GM23248 (cell line): ENCODE measurements around the gene ZNF785. TPM values are rescaled to one million over a fixed set of nuclear protein-coding genes. Genes with fewer than 3 reads are reported as not detected.

Experiments
- DNase-seq: peaks from one replicate; pipeline ENCODE4 v3.0.0-alpha.2; 2015
- H2AFZ ChIP-seq: fragments of 200-600 bp; sonication (generic); 2 replicates; pipeline ENCODE4 v1.6.1; 2016; ENCODE audit warnings: antibody characterized with exemption
- H3F3A ChIP-seq: fragments of 200-600 bp; sonication (generic); 2 replicates; pipeline ENCODE4 v1.6.1; 2016; ENCODE audit warnings: mild to moderate bottlenecking, antibody characterized with exemption, mixed run types; ENCODE audit not compliant: insufficient read depth
- H3K27ac ChIP-seq: fragments of 200-600 bp; sonication (generic); 2 replicates; pipeline ENCODE4 v1.5.1; 2016; ENCODE audit warnings: mild to moderate bottlenecking
- H3K27me3 ChIP-seq: fragments of 200-600 bp; sonication (generic); replicated peaks from 2 replicates; pipeline ENCODE4 v1.6.1; 2016; ENCODE audit warnings: mild to moderate bottlenecking; ENCODE audit not compliant: insufficient read depth
- H3K36me3 ChIP-seq: fragments of 200-600 bp; sonication (generic); 2 replicates; pipeline ENCODE4 v1.6.1; 2016; ENCODE audit warnings: low read depth, mild to moderate bottlenecking
- H3K4me1 ChIP-seq: fragments of 200-600 bp; sonication (generic); 2 replicates; pipeline ENCODE4 v1.6.1; 2016; ENCODE audit warnings: mild to moderate bottlenecking; ENCODE audit not compliant: insufficient read depth
- H3K4me2 ChIP-seq: fragments of 200-600 bp; sonication (generic); one replicate; pipeline ENCODE4 v1.6.1; 2016; ENCODE audit warnings: mild to moderate bottlenecking; ENCODE audit not compliant: unreplicated experiment
- H3K4me3 ChIP-seq: fragments of 200-600 bp; sonication (generic); 2 replicates; pipeline ENCODE4 v1.5.1; 2016; ENCODE audit warnings: mild to moderate bottlenecking
- H3K79me2 ChIP-seq: fragments of 200-600 bp; sonication (generic); 2 replicates; pipeline ENCODE4 v1.6.1; 2016; ENCODE audit warnings: mild to moderate bottlenecking; ENCODE audit not compliant: insufficient read depth
- H3K9ac ChIP-seq: fragments of 200-600 bp; sonication (generic); 2 replicates; pipeline ENCODE4 v1.6.1; 2016; ENCODE audit warnings: mild to moderate bottlenecking
- H3K9me2 ChIP-seq: fragments of 200-600 bp; sonication (generic); 2 replicates; pipeline ENCODE4 v1.6.1; 2016; ENCODE audit warnings: mixed run types, mild to moderate bottlenecking, moderate library complexity; ENCODE audit not compliant: insufficient read depth
- H3K9me3 ChIP-seq: fragments of 200-600 bp; sonication (generic); one replicate; pipeline ENCODE4 v1.6.1; 2017; ENCODE audit warnings: low read depth
- H4K20me1 ChIP-seq: fragments of 200-600 bp; sonication (generic); 2 replicates; pipeline ENCODE4 v1.6.0; 2016; ENCODE audit not compliant: insufficient read depth
- EZH2 ChIP-seq: fragments of 200-600 bp; sonication (generic); IDR thresholded peaks from 2 replicates; pipeline ENCODE4 v1.6.1; 2018; ENCODE audit warnings: antibody characterized with exemption, mild to moderate bottlenecking; ENCODE audit not compliant: insufficient read depth, poor library complexity, severe bottlenecking
- EZH2phosphoT487 ChIP-seq: fragments of 200-600 bp; sonication (generic); IDR thresholded peaks from 2 replicates; pipeline ENCODE4 v1.6.1; 2018; ENCODE audit warnings: antibody characterized with exemption, moderate library complexity, mild to moderate bottlenecking, low read depth; ENCODE audit not compliant: insufficient read depth
- WGBS, 2 experiments: methylation state at CpG; one replicate each; pipeline ENCODE4 v1.1.6; 2015 to 2017; ENCODE audit warnings: low lambda C conversion rate in 2 of 2, low coverage in 1 of 2; ENCODE audit errors: missing lambda C conversion rate in 2 of 2; 5-methylcytosine and 5-hydroxymethylcytosine counted together
- in situ Hi-C: fragments of 300-500 bp; cut with MboI; formaldehyde crosslinking; loops from 2 replicates; pipeline ENCODE4 v1.15.0; 2020
- polyA plus RNA-seq: library from polyadenylated mRNA; unstranded; fragments of >200 nt; fragmentation: Nextera tagmentation; extraction: Ambion mirVana; gene quantifications from 2 replicates; pipeline ENCODE4 v1.2.1, GENCODE V29; 2016
- total RNA-seq: library from RNA; depleted of rRNA; stranded (reverse); fragments of >200 nt; shearing (Covaris generic); gene quantifications from 2 replicates; pipeline ENCODE4 v1.2.3, GENCODE V29; 2014

Gene ZNF785
- total and polyA plus RNA-seq, 2 experiments from 2014 or later: 6.9 to 9.0 TPM

GRCh38 chr16:30609926-30610839 is 24.7 kb upstream of the ZNF785 start, which contains the start of gene ZNF689:
Gene ZNF689, minus strand, starts transcription at chr16:30610389. Its CDS starts 348 bp downstream, at chr16:30610041.
- no peaks in the 10 kb centered on the region for H3K9me3 ChIP-seq
- H3K9ac ChIP-seq: peak within 1 kb of the TSS; percentile 95
- 1 to 2% methylated on average over 54 to 63 of the region's 63 CpGs for WGBS, 2 experiments
- no peaks in the 10 kb centered on the region for H3K9me2 ChIP-seq
- peaks cover 19% of the 10 kb centered on the region for H3K79me2 ChIP-seq
- TF ChIP-seq EZH2phosphoT487 (no peak), EZH2 (no peak)
- H4K20me1 ChIP-seq: no peaks in the 10 kb centered on the region
- peak within 1 kb of the TSS; percentile 77 for H3K27ac ChIP-seq
- no peaks in the 10 kb centered on the region for H3K27me3 ChIP-seq
- H3K4me1 ChIP-seq: no peaks in the 10 kb centered on the region
- in situ Hi-C loops: loop anchor here (25.0 kb wide), 1 partner anchor 473 kb away; no protein-coding TSS in a partner anchor
- peak; percentile 97 for DNase-seq
- H3K4me3 ChIP-seq: peak within 1 kb of the TSS; percentile 83
- peak within 1 kb of the TSS; percentile 92 for H2AFZ ChIP-seq
- no peaks in the 10 kb centered on the region for H3K36me3 ChIP-seq
- no peaks in the 10 kb centered on the region for H3F3A ChIP-seq
- peak within 1 kb of the TSS; percentile 80 for H3K4me2 ChIP-seq

GRCh38 chr16:30609002-30609925 is 23.8 kb upstream of the ZNF785 start:
- peak overlapping the region; percentile 92 for H2AFZ ChIP-seq
- peak overlapping the region; percentile 83 for H3K4me3 ChIP-seq
- peaks cover 19% of the 10 kb centered on the region for H3K79me2 ChIP-seq
- H3K27ac ChIP-seq: peak overlapping the region; percentile 77
- peak overlapping the region; percentile 95 for H3K9ac ChIP-seq
- no peaks in the 10 kb centered on the region for H3K4me1 ChIP-seq
- H3K9me2 ChIP-seq: no peaks in the 10 kb centered on the region
- in situ Hi-C loops: loop anchor here (25.0 kb wide), 1 partner anchor 472 kb away; no protein-coding TSS in a partner anchor
- no peaks in the 10 kb centered on the region for H3K9me3 ChIP-seq
- DNase-seq: peak; percentile 64
- TF ChIP-seq EZH2phosphoT487 (no peak), EZH2 (no peak)
- H3K27me3 ChIP-seq: no peaks in the 10 kb centered on the region
- no peaks in the 10 kb centered on the region for H4K20me1 ChIP-seq
- H3K36me3 ChIP-seq: 0 out of 2 replicates have a peak, but pooled peaks cover under 1% of the 10 kb centered on the region
- WGBS, 2 experiments: 9% methylated on average over 40 of the region's 40 CpGs
- peak overlapping the region; percentile 80 for H3K4me2 ChIP-seq
- no peaks in the 10 kb centered on the region for H3F3A ChIP-seq

GRCh38 chr16:30606004-30606403 is 20.5 kb upstream of the ZNF785 start:
- Histone ChIP-seq H3K4me2 (no peak overlapping the region), H2AFZ (no peak overlapping the region), H3F3A (peaks cover 23% of the 10 kb centered on the region), H3K36me3 (0 out of 2 replicates have a peak, but pooled peaks cover 10% of the 10 kb centered on the region), H3K27ac (no peak overlapping the region), H3K9me2 (no peaks in the 10 kb centered on the region), H3K9ac (no peak overlapping the region), H3K9me3 (no peaks in the 10 kb centered on the region), H3K4me1 (peaks cover 17% of the 10 kb centered on the region), H3K79me2 (peaks cover 19% of the 10 kb centered on the region), H4K20me1 (no peaks in the 10 kb centered on the region), H3K4me3 (no peak overlapping the region), H3K27me3 (no peaks in the 10 kb centered on the region)
- WGBS, 2 experiments: 98 to 100% methylated on average over 3 of the region's 3 CpGs
- DNase-seq: no peak
- in situ Hi-C loops: loop anchor here (25.0 kb wide), 1 partner anchor 469 kb away; no protein-coding TSS in a partner anchor
- TF ChIP-seq EZH2phosphoT487: no peak
- no peak for TF ChIP-seq EZH2

- H3K9me3 ChIP-seq: no peaks in the 10 kb centered on the region
- no peak for DNase-seq
These were observed 19.7 kb upstream of the ZNF785 start for GRCh38 chr16:30605158-30605557.

More at GRCh38 chr16:30605158-30605557, 19.7 kb upstream of the ZNF785 start:
- in situ Hi-C loops: loop anchor here (25.0 kb wide), 1 partner anchor 468 kb away; no protein-coding TSS in a partner anchor
- 97 to 99% methylated on average over 13 to 15 of the region's 15 CpGs for WGBS, 2 experiments
- TF ChIP-seq EZH2: no peak
- TF ChIP-seq EZH2phosphoT487: no peak
- peaks cover 17% of the 10 kb centered on the region for H3K4me1 ChIP-seq
- H2AFZ ChIP-seq: no peak overlapping the region
- no peaks in the 10 kb centered on the region for H3K9me2 ChIP-seq
- no peak overlapping the region for H3K4me3 ChIP-seq
- H3K27ac ChIP-seq: no peak overlapping the region
- H4K20me1 ChIP-seq: no peaks in the 10 kb centered on the region
- peaks cover 19% of the 10 kb centered on the region for H3K79me2 ChIP-seq
- H3K9ac ChIP-seq: no peak overlapping the region
- H3K36me3 ChIP-seq: 0 out of 2 replicates have a peak, but pooled peaks cover 10% of the 10 kb centered on the region
- no peaks in the 10 kb centered on the region for H3K27me3 ChIP-seq
- H3K4me2 ChIP-seq: no peak overlapping the region
- H3F3A ChIP-seq: peaks cover 23% of the 10 kb centered on the region
